GM18858 (cell line): Measurements from ENCODE around the gene COL16A1.

Source experiments
- ATAC-seq: cut with Tn5 transposase; IDR thresholded peaks from one replicate; pipeline ENCODE4 v1.9.1; 2021; ENCODE audit not compliant: unreplicated experiment

The COL16A1 gene

DNA sequence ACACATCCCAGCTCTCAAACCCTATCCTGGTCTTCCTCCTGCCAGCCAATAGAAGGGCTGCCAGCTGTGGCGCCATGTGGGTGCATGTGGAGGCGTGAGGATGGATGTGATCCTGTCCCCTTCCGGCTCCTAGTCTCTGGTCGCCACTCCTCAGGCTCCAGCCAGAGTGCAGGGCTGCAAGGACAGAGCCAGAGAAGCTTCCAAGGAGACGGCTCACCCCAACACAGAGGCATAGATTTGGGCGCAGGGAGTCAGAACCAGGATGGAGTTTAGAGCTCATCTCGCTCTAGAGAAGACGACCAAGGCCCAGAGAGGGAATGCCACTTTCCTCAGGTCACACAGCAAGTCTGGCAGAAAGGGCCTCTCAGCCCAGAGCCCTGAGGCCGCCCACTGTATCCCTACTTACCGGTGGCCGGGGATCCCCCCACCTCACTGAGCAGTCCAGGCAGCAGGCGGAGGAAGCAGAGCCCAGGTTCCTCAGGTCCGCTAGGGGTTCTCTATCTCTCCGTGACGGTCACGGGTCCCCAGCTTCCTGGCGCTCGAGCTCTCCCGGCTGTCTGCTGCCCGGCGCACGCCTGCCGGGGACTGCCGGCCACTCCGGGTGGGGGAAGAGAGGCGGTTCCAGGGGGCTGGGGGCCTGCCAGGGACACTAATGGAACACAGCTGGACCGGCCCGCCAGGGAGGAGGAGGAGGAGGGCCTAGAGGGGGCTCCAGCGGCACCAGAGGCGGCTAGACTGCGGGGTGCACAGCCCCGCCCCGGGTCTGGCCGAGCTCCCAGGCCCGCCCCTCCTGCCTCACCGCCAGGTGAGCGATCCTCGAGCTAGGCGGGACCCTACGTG is at the start of gene COL16A1:
Gene COL16A1 (minus strand): TSS at position 587 of the 840 bp plus-strand sequence. CDS start 1,824 bp downstream, outside the sequence.
- no peak for ATAC-seq

DNA sequence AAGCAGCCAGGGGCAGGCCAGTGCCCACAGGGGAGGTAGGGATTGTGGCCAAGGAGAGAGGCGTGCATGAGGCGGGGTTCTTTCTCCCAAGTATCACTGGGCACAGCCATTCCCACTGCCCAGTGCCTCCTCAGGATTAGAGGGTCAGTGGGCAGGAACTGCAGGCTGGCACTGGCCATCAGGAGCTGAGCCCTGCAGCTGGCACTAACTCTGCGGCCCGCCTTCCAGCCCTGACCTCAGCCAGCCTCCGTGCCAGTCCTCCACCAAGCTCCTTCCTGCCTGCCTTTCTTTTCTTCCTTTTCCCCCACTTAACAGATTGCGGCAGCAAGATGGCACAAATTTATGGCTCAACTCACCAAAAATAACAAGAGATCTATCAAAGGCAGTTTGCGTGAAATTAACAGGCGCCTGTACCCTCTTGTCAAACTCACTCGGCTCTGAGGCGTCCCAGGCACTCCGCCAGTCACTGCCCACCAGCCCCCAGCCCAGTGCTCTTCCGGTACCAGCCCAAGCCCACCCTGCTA is 49.2 kb upstream of the COL16A1 start:
- ATAC-seq = no peak

DNA sequence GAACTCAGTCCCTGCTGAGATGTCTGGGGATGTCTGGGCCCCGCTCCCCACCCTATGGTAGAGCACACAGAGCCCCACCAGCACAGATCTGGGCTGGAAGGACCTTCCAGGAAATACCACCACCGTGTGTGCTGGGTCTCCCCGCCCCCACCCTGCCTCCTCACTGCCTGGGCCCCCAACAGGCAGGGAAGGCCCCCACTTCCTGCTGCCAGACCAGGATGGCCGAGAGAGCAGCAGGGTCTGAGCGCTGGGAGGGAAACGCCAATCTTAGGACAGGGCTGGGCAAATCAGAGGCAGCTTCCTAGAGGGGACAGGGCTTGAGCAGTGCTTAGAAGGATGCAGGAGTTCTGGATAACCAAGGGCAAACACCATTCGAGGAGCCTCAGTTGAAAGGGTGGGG is 48.4 kb upstream of the COL16A1 start:
- ATAC-seq = no peak

DNA sequence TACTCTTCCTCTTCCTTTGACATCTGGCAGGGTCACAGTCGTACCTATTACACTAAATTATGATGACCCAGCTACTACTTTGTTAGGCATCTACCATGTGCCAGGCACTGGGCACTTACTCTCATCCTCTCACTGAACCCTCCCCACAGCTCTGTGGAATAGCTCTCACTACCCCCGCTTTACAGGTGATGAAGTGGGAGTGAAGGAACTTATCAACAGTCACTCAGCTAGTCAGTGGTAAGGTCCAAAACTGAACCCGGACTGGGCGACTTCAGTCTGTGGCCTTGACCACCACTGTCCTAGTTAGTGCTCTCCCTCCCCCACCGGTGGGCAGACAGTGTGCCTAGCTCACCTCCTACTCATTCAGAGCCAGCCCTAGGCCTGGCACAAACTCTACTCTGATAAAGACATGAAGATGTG is 48.0 kb upstream of the COL16A1 start:
- ATAC-seq = no peak

DNA sequence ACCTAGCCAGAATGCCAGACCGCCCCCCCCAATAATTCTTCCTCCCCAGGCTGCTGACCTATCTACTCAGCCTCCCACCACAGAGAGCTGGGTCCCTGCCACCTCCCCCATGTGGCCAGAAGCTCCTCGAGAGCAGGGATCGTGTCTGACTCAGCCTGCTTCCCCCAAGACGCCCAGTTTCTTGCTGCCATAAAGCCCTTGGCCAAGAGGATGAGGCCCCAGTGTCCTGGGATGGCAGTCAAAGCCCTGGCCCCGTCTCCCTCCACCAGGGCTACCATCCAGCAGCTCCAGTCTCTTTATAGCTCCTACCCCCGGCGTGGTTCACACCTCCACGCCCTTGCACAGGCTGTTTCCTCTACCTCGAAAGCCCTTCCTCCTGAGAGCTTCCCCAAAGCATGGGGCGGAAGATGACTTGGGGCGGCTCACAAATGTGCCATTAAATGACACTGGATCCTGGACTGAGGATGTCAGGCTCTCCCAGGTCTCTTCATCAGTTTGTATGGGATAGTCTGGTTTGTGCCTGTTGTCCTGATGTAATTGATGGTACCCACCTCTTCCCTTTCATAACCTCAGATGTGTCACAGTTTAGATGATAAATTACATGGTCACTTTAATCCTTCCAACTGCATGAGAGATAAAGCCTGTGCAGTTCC is 47.2 kb upstream of the COL16A1 start:
- ATAC-seq = no peak

DNA sequence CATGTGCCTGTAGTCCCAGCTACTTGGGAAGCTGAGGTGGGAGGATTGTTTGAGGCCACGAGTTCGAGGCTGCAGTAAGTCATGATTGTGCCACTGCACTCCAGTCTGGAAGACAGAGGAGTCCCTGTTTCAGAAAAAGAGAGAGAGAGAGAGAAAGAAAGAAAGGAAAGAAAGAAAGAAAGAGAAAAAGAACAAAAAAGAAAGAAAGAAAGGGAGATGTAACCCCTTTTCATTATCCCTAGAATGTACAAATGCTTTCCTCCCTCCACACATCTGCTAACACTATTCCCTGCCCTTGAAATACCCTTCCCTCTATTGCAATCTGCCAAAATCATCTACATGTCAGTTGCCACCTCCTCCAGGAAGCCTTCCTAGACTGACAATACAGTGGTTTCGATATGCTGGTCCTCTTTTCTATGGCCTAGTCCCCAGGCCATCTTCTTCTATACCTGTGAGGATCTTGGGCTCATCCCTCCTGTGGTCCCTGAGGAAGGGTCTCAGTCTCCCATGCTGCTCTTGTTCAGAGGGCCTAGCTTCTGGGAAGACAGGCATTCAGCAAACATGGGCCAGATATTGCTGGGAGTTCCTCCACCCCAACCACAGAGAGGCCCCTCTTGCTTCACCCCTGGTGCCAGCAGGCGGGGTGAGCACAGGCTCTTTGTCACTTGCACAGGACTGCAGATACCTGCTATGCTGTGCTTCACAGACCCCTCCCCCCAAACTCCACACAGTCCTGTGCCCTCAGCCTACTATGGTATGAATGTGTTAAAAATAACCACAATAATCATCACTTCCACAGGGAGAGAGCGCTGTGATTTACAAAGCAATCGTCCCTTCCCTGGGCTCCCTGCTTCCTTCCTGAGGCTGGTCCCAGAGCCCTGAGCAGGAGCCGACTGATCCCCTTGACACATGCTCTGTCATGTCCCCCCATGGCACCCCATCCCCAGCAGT is 46.2 kb upstream of the COL16A1 start:
- ATAC-seq = no peak

DNA sequence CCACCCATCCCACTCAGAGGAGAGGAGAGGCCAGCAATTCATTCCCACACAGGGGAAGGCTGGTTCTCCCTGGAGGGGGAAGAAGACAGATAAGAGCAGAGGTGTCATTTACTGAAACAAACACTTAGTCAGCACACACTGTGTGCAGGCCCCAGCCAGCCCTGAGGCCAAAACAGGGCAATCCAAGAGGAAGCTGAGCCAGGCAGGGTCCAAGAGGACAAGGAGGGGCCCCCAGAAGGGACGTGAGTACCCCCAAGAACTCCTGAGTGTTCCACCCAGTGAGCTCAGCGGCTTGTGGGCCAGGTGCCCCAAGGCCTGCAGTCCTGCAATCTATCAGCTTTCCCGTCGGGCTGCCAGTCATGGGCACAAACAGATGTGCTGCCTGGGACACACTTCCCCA is 44.5 kb upstream of the COL16A1 start:
- no peak for ATAC-seq

DNA sequence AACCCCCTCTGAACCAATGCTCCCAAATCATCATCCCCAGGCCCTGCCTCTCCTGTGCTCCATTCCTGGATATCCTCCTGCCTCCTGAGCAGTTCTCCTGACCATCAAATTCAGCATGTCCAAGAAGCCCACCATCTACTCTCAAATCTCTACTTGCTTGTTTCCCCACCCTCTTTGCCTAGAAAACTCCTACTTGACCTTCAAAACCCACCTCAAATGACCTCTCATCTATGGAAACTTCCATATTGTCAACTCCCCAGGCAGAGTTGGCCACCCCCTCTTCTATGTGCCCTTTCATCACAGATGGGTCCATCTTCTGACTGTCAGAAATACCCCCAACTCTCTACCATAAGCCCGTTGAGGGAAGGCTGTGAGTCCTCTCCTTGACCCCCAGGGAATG is 43.5 kb upstream of the COL16A1 start:
- no peak for ATAC-seq

DNA sequence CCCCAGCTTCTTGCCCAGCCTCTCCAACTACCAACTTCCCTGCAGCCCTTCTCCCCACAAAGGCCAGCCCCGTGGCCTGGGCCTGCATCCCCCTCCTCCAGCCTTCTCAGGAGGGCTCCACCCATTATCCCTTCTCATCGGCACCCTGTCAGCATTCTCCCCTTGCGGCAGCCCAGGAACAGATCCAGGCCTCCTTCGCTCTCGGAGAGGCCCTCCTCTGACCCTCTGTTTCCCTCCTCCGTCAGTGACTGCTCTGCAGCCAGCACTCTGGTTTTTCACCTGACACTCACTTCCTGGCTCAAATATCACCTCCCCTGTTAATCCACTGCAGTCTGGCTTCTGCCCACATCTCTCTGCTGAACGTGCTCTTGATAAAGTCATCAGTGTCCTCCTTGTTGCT is 42.9 kb upstream of the COL16A1 start:
- no peak for ATAC-seq

DNA sequence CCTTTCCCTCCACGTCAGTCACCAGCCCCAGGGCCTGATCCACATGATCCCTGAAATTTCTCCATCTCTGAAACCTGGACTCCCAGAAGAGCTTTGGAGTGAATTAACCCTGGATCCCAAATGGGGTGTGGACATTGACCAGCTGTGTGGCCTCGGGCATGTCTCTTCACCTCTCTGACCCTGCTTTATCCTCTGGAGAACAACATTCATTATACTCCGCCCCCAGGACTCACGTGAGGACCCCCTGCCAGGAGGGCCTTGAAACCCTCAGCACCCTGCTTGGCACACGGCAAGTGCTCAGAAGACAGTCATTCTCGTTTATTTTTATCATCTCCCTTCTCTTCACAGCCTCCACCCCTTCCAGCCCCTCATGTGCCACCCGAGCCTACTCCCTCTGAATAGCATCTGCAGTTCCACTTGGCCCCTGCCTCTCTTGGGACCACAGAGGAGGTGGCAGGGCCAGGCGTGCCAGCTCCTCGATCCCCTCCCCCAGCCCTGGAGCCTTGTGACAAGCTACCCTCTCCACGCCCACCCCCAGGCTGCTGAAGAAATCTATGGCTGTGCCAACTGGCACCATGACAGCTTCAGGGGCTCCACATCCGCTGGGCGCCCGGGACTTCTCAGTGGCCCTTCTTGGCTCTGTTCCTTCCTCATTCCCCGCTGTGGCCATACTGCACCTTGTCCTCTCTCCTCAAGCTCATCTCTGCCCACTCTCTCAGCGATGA is 42.3 kb upstream of the COL16A1 start:
- no peak for ATAC-seq

DNA sequence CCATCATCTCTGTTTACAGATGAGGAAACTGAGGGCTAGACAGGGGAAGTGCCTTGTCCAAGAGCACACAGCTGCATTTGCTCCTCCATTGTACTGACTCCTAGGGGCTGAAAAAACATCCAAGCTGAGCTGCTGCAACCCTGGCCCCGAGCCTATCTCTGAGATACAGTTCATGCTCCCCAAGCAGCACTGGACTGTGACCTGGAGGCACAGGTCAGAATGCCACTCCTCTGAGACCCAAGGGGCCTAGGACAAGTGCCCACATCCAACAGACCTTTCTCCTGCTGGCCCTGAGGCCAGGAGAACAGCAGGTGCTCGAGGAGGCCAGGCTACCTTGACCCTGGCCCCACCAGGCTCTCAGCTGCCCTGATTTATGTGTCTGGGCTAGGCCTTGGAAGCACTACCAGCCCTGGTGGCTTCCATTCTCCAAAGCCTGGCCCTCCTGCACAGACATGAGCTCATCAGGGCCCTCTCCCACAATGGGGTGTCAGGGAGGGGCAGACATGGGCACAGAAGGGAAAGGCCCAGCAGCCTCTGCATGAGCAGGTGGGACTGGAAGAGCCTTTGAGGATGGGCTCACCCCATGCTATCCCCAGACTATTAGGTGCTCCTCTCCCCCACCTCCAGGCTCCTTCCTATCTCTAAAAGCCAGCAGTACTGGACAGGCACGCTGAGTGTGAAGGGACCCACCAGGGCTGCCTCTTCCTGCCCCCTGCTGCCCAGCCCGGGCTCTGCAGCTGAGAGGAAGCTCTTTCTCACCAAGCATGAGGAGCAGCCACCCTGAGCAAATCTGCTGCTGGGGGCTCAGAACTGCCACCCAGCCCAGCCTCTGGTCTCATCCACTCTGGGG is 41.5 kb upstream of the COL16A1 start:
- ATAC-seq = no peak

DNA sequence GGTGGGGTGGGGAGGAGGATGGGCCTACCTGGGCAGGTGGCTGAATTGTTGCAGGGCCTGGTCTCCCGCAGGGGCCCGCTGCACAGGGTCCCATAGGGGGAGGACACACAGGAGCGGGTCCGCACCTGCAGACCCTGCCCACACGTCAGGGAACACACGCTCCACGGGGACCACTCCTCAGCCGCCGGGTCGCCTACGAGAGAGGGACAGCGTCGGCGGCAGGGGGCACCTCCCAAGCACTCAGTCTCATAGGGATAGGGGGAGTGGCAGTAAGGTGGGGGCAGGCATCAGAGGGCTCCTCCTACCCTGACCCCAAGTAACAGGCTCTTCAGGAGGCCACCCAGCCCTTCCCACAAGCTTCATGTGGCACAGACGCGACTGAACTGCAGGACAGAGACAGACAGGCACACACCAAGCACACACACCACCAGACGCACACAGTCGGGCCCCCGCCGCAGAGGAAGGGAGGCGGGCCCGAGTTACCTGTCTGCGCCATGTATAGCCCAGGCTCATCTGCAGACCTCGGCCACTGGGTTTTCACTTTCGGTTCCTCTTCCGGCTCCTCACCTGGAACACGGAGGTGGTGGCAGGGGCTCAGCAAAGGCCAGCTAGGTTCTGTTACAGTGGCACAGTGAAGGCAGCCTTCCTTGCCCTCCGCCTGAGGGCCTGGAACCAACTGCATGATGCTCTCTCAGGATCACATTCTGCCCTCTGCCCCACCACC is 40.5 kb upstream of the COL16A1 start:
- no peak for ATAC-seq

DNA sequence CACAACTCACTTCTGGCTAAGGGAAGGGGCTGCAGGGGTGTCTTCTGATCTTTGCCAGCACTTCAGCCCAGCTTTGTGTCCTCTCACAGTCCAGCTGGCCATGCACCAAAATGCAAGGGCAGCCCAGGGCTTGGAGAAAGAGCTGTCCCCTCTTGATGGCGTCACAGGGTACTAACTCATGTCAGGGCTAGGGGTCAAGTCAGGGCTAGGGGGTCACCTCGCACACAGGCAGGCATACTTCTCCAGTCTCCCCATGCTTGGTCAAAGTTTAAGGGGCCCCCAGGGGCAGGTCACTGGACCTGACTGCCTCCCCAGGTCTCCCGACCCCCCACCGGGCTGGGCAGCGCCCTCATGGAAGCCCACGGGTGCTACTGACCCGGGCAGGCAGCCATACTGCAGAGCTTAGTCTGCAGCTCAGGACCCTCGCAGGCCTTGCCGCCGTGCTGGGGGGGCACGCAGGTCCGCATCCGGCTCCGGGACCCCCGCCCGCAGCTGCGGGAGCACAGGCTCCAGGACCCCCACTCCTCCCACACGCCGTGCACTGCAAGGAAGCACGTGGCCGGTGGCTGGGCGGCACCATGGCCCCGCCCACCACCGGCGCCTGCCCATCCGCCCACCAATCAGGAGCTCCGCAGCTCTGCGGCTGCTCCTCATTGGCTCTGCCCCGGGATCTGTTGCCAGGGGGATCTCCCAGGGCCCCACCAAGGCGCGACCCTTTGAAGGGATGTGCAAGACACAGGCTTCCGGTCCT is 38.8 kb upstream of the COL16A1 start:
- no peak for ATAC-seq

DNA sequence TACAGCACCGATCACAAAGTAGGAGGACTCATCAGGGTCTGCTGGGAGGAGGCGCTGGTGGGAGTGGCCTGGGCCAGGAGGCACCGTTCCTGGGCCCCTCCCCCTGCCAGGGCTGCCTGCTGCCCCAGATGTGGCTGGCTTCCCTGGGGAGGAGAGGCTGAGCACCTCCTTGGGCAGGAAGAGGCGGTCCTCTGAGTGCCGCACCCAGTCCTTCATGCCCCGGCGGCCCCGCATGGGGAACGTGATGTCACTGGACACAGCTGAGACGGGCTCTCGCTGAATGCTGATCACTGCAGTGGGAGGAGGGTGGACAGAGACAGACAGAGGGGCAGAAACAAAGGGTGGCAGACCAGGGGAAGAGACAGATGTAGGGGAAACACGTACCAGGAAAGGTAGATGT is 35.5 kb upstream of the COL16A1 start:
- ATAC-seq = no peak

DNA sequence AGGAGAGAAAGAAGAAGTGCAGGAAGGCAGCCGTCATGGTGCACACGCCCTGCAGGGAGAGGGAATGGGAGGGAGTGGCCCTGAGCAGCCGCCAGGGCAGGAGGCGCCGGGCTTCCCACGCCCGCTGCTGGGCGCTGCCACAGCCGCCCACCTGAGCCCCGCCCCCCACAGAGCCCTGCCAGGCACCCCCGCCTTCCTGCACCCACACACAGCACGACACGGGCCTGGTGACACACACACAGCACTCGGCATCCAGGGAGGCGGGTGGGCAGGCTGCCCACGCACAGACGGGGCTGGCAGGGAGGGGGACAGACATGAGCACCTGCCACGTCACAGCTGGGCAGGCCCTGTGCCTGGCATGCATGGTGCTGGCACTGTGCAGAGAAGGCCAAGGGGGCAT is 32.9 kb upstream of the COL16A1 start:
- no peak for ATAC-seq

DNA sequence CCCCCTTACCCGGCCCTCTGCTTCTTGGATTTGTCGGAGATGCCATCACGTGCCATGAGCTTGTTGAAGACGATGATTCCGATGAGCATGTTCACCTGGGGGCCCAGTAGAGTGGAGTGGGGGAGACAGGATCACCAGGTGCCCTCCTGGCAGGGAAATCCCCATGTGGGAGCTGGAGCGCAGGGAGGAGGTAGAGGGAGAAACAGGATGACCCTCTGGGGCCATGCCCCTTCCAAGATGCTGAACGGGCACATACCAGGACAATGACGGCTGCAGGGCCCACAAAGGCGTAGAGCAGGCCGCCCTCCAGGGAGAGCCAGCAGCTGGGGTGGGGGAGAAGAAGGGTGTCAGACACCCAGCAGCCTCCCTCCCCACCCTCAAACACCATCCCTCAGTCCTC is 31.8 kb upstream of the COL16A1 start:
- ATAC-seq = no peak

DNA sequence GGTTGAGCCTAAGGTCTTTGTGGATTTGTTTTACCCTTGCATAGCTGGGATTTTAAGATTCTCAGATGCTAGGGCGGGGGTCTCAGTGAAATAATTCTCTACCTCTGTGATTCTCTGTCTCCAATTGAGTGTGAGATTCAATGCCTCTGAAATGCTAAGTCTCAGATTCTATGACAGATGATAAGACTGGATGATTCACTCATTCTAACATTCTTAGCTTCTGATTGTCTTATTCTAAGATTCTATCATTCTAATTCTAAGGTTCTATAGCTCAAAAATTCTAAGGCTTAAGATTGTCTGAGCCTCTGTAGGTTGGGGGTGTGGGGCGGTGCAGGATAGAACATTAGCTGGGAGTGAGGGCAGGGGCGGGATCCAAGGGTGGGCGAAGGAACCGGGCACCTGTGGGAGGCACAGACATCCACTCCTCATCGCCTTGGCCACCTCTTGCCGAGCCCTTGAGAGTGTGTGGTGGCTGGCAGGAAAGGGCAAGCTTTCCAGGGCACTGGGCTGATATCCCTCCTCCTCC is 30.8 kb upstream of the COL16A1 start:
- no peak for ATAC-seq
